A549 (cell line): ENCODE data around the gene PLOD3. TPM values are rescaled to one million over a fixed set of nuclear protein-coding genes. Genes with fewer than 3 reads are reported as not detected.

Experiments used
- ATAC-seq, 2 experiments: fragments of 200-7000 bp in 1 of 2; fragments of >200 bp in 1 of 2; cut with Nextera tagmentation in 1 of 2; cut with Tn5 transposase in 1 of 2; 3 replicates each; pipeline versions ENCODE4 v1.8.0 to v1.9.1; 2018 to 2020; ENCODE audit warnings: mild to moderate bottlenecking in 1 of 2, moderate library complexity in 1 of 2
- CTCF ChIA-PET: fragments of 300-600 bp; sonication (Branson Sonifier 250); formaldehyde crosslinking; extraction: SDS; loops from one replicate; lab custom pipeline; 2021; ENCODE audit warnings: antibody characterized with exemption, inconsistent platforms; lab: Yijun Ruan, JAX
- POLR2A ChIA-PET: fragments of 350-600 bp; formaldehyde crosslinking; extraction: SDS; loops from one replicate; lab custom pipeline; 2021; ENCODE audit warnings: antibody characterized with exemption, inconsistent platforms; lab: Yijun Ruan, JAX
- DNase-seq, 2 experiments: peaks; one replicate each; pipeline versions ENCODE4 v3.0.0 to v3.0.0-alpha.2; 2011 to 2016; ENCODE audit warnings: low read depth in 1 of 2, low spot score in 1 of 2
- FAIRE-seq: peaks from 2 replicates; lab custom pipeline; 2011; peaks lifted over from hg19 to GRCh38; lab: Jason Lieb, UNC
- H3K27ac ChIP-seq, 2 experiments: fragments of >200 bp; sonication (Bioruptor Twin); formaldehyde crosslinking; 3 replicates each; pipeline ENCODE4 v1.5.1; 2016 to 2017
- H3K4me1 ChIP-seq: fragments of >200 bp; sonication (Bioruptor Twin); formaldehyde crosslinking; 3 replicates; pipeline ENCODE4 v1.6.1; 2016
- H3K4me2 ChIP-seq: fragments of >200 bp; sonication (Bioruptor Twin); formaldehyde crosslinking; 3 replicates; pipeline ENCODE4 v1.6.1; 2016
- H3K4me3 ChIP-seq: fragments of >200 bp; sonication (Bioruptor Twin); formaldehyde crosslinking; 3 replicates; pipeline ENCODE4 v1.5.1; 2016
- H3K9me3 ChIP-seq: fragments of >200 bp; sonication (Bioruptor Twin); formaldehyde crosslinking; 3 replicates; pipeline ENCODE4 v1.6.1; 2016
- BCL3 ChIP-seq: fragments of >200 bp; sonication (Bioruptor Twin); formaldehyde crosslinking; IDR thresholded peaks from 3 replicates; pipeline ENCODE4 v1.6.1; 2016
- BHLHE40 ChIP-seq: IDR thresholded peaks from 2 replicates; pipeline ENCODE4 v1.6.1; 2012; ENCODE audit warnings: low read depth, low read length, inconsistent platforms
- CBX2 ChIP-seq: fragments of 200-600 bp; sonication (generic); IDR thresholded peaks from 2 replicates; pipeline ENCODE4 v1.6.1; 2016; ENCODE audit warnings: low read depth, mild to moderate bottlenecking, borderline replicate concordance
- CEBPB ChIP-seq, 2 experiments: fragments of >200 bp in 1 of 2; sonication (Bioruptor Twin) in 1 of 2; formaldehyde crosslinking in 1 of 2; IDR thresholded peaks; 2 replicates each; pipeline ENCODE4 v1.6.1; 2012 to 2016
- E2F6 ChIP-seq: IDR thresholded peaks from 2 replicates; pipeline ENCODE4 v1.6.1; 2012; ENCODE audit warnings: low read depth, borderline replicate concordance
- EHMT2 ChIP-seq: fragments of 200-600 bp; sonication (generic); IDR thresholded peaks from 2 replicates; pipeline ENCODE4 v1.6.1; 2016; ENCODE audit warnings: antibody characterized with exemption, low read depth, mild to moderate bottlenecking, moderate library complexity
- EP300 ChIP-seq, 2 experiments: fragments of >200 bp; sonication (Bioruptor Twin); formaldehyde crosslinking; IDR thresholded peaks; 2 replicates in 1 of 2; 3 replicates in 1 of 2; pipeline ENCODE4 v1.6.1; 2016 to 2017
- FOSL2 ChIP-seq, 2 experiments: fragments of 450-650 bp in 1 of 2; fragments of >200 bp in 1 of 2; sonication (Bioruptor Twin) in 1 of 2; formaldehyde crosslinking; IDR thresholded peaks; 2 replicates each; pipeline versions ENCODE4 v1.5.0 to v1.6.1; 2016 to 2020; ENCODE audit warnings: mild to moderate bottlenecking in 1 of 2, moderate library complexity in 1 of 2
- GATA3 ChIP-seq: IDR thresholded peaks from 2 replicates; pipeline ENCODE4 v1.6.1; 2012; ENCODE audit warnings: borderline replicate concordance
- HMGXB4 ChIP-seq: fragments of 250-450 bp; sonication (Bioruptor Pico); IDR thresholded peaks from 2 replicates; pipeline ENCODE4 v1.5.0; 2021; ENCODE audit warnings: mild to moderate bottlenecking, moderate library complexity, borderline replicate concordance
- HOXB13 ChIP-seq: fragments of 250-450 bp; sonication (Bioruptor Pico); IDR thresholded peaks from 2 replicates; pipeline ENCODE4 v1.5.0; 2020; ENCODE audit warnings: low read depth, mild to moderate bottlenecking, moderate library complexity
- JUN ChIP-seq, 2 experiments: fragments of >200 bp; sonication (Bioruptor Twin); formaldehyde crosslinking; IDR thresholded peaks; 2 replicates in 1 of 2; 3 replicates in 1 of 2; pipeline ENCODE4 v1.6.1; 2016 to 2017
- JUNB ChIP-seq: fragments of >200 bp; sonication (Bioruptor Twin); formaldehyde crosslinking; IDR thresholded peaks from 2 replicates; pipeline ENCODE4 v1.6.1; 2016
- KDM1A ChIP-seq: fragments of 200-600 bp; sonication (generic); IDR thresholded peaks from 2 replicates; pipeline ENCODE4 v1.6.1; 2016; ENCODE audit warnings: low read depth, mild to moderate bottlenecking
- MAZ ChIP-seq: fragments of 150-350 bp; IDR thresholded peaks from 2 replicates; pipeline ENCODE4 v1.6.1; 2014; ENCODE audit warnings: antibody characterized with exemption, low read depth, low read length, borderline replicate concordance
- MYC ChIP-seq: IDR thresholded peaks from 2 replicates; pipeline ENCODE4 v1.6.1; 2012; ENCODE audit warnings: mild to moderate bottlenecking, inconsistent platforms, low read length, improper control_type of control experiment, borderline replicate concordance
- PHF8 ChIP-seq: fragments of 200-600 bp; sonication (generic); IDR thresholded peaks from 2 replicates; pipeline ENCODE4 v1.6.1; 2016; ENCODE audit warnings: low read depth, mild to moderate bottlenecking, antibody characterized with exemption, moderate library complexity, borderline replicate concordance
- POLR2AphosphoS2 ChIP-seq: conservative IDR thresholded peaks from 2 replicates; pipeline ENCODE4 v1.6.1; 2012; ENCODE audit warnings: low read length, improper control_type of control experiment, inconsistent platforms
- RARB ChIP-seq: fragments of 250-450 bp; sonication (Bioruptor Pico); IDR thresholded peaks from 2 replicates; pipeline ENCODE4 v1.8.0; 2021; ENCODE audit warnings: mild to moderate bottlenecking, moderate library complexity
- RCOR1 ChIP-seq: fragments of 150-350 bp; IDR thresholded peaks from 2 replicates; pipeline ENCODE4 v1.6.1; 2014; ENCODE audit warnings: antibody characterized with exemption, low read length, low read depth
- SMC3 ChIP-seq: fragments of >200 bp; sonication (Bioruptor Twin); formaldehyde crosslinking; IDR thresholded peaks from 3 replicates; pipeline ENCODE4 v1.6.1; 2018; ENCODE audit warnings: inconsistent platforms
- SREBF2 ChIP-seq: fragments of 450-650 bp; IDR thresholded peaks from 2 replicates; pipeline ENCODE4 v1.6.1; 2014; ENCODE audit warnings: mild to moderate bottlenecking, moderate library complexity
- TFCP2L1 ChIP-seq: fragments of 250-450 bp; sonication (Bioruptor Pico); IDR thresholded peaks from 2 replicates; pipeline ENCODE4 v1.5.0; 2021; ENCODE audit warnings: mild to moderate bottlenecking
- ZNF302 ChIP-seq: fragments of 250-450 bp; sonication (Bioruptor Pico); IDR thresholded peaks from 2 replicates; pipeline ENCODE4 v1.9.0; 2021; ENCODE audit warnings: inconsistent platforms, mild to moderate bottlenecking, moderate library complexity
- WGBS: methylation state at CpG from one replicate; pipeline ENCODE4 v1.1.6; 2017; ENCODE audit errors: missing lambda C conversion rate; 5-methylcytosine and 5-hydroxymethylcytosine counted together
- polyA plus RNA-seq, 4 experiments: library from polyadenylated mRNA; depleted of rRNA in 3 of 4; stranded (reverse); fragments of >200 nt; fragmentation: RNase III in 1 of 4; extraction: RNeasy Plus Mini Kit Qiagen cat#74134 plus additional on column Dnase treatment in 1 of 4; gene quantifications; 2 replicates in 3 of 4; 3 replicates in 1 of 4; pipeline ENCODE4 v1.2.3, GENCODE V29; 2011 to 2017

PLOD3 gene
- polyA plus RNA-seq, 2 of the 4 experiments (the other 2 are of a cell fraction): 26.0 to 48.7 TPM

- TF ChIP-seq E2F6 (no peak), KDM1A (no peak), SMC3 (no peak), MYC (no peak)
- TF ChIP-seq, all 56 proteins: peak for 0
These were observed 31.2 kb downstream of the PLOD3 start (continued) for GRCh38 chr7:101186194-101186593.

- H3K9me3 ChIP-seq: no peaks in the 10 kb centered on the region
- H3K27ac ChIP-seq: peak overlapping the region in 1 of 2 experiments; percentile 7; a peak in 2 of 6 replicates
- H3K4me1 ChIP-seq: peaks cover 20% of the 10 kb centered on the region
- no peak for FAIRE-seq
- WGBS: 37% methylated on average over 5 of the region's 5 CpGs
- H3K4me2 ChIP-seq: peak overlapping the region; percentile 38; the same call in 1 of the 3 replicates
- ChIA-PET POLR2A (interaction anchor here (0.8 kb wide), 1 partner anchor 32 kb away, joined by 4 read pairs; the partner anchor contains the start of genes PLOD3 and ZNHIT1), CTCF (interaction anchor here (1.0 to 4.8 kb wide), 6 partner anchors 7 to 106 kb away, joined by 4 to 38 read pairs (median 10); no protein-coding TSS in a partner anchor)
- peak in 1 of 2 experiments; percentile 68 for DNase-seq
- ATAC-seq: peak; percentile 34 to 71
- no peak overlapping the region for H3K4me3 ChIP-seq
- TF ChIP-seq PHF8 (no peak), BHLHE40 (no peak), TFCP2L1 (CRISPR knock-in tag) (no peak), FOSL2 (IDR thresholded peaks at IDR 0.05) (no peak), FOSL2 (CRISPR knock-in tag; IDR thresholded peaks at IDR 0.05) (0 out of 2 replicates have a peak, but pooled peaks have one; percentile 48)
These were observed 32.0 kb downstream of the PLOD3 start for GRCh38 chr7:101185258-101185839.

GRCh38 chr7:101180130-101180755 lies 37.1 kb downstream of the PLOD3 start, which contains the start of gene NAT16:
Gene NAT16, minus strand, starts transcription at chr7:101180293. Its CDS starts 5,486 bp downstream, at chr7:101174807.
- FAIRE-seq (no peak), ATAC-seq (no peak), DNase-seq (no peak)
- peaks cover 22% of the 10 kb centered on the region for H3K4me1 ChIP-seq
- peak within 1 kb of the TSS; percentile 6 to 55; a peak in 3 of 6 replicates for H3K27ac ChIP-seq
- TF ChIP-seq POLR2AphosphoS2 (no peak), CEBPB (IDR thresholded peaks at IDR 0.05) (no peak), HMGXB4 (CRISPR knock-in tag) (no peak), BHLHE40 (no peak), RARB (CRISPR knock-in tag) (no peak), EP300 (IDR thresholded peaks at IDR 0.05) (no peak), MAZ (no peak), RCOR1 (no peak), GATA3 (no peak), MYC (no peak), HOXB13 (CRISPR knock-in tag) (no peak), BCL3 (no peak), JUN (IDR thresholded peaks at IDR 0.05) (no peak), JUNB (no peak), SREBF2 (no peak), EHMT2 (no peak), PHF8 (no peak), CBX2 (no peak), ZNF302 (CRISPR knock-in tag) (no peak), KDM1A (no peak)
- peak within 1 kb of the TSS; percentile 37 for H3K4me3 ChIP-seq
- H3K9me3 ChIP-seq: no peaks in the 10 kb centered on the region
- peak within 1 kb of the TSS; percentile 80 for H3K4me2 ChIP-seq
- ChIA-PET POLR2A (no interaction called here), CTCF (interaction anchor here (1.0 to 1.2 kb wide), 3 partner anchors 10 to 12 kb away, joined by 3 to 6 read pairs (median 4); no protein-coding TSS in a partner anchor)
- WGBS: 54% methylated on average over 13 of the region's 56 CpGs
